ENCODE results near the gene KATNIP.

DNA sequence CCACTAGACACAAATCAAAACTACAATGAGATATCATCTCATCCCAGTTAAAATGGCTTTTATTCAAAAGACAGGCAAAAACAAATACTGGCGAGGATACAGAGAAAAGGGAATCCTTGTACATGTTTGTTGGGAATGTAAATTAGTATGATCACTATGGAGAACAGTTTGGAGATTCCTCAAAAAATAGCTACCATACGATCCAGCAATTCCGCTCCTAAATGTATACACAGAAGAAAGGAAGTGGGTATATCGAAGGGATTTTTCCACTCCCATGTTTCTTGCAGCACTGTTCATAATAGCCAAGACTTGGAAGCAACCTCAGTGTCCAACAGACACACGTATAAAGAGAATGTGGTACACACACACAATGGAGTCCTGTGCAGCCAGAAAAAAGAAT lies 35.3 kb downstream of the KATNIP start:
- TF ChIP-seq, protein P1, sequence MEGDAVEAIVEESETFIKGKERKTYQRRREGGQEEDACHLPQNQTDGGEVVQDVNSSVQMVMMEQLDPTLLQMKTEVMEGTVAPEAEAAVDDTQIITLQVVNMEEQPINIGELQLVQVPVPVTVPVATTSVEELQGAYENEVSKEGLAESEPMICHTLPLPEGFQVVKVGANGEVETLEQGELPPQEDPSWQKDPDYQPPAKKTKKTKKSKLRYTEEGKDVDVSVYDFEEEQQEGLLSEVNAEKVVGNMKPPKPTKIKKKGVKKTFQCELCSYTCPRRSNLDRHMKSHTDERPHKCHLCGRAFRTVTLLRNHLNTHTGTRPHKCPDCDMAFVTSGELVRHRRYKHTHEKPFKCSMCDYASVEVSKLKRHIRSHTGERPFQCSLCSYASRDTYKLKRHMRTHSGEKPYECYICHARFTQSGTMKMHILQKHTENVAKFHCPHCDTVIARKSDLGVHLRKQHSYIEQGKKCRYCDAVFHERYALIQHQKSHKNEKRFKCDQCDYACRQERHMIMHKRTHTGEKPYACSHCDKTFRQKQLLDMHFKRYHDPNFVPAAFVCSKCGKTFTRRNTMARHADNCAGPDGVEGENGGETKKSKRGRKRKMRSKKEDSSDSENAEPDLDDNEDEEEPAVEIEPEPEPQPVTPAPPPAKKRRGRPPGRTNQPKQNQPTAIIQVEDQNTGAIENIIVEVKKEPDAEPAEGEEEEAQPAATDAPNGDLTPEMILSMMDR (IDR thresholded peaks at IDR 0.05), result no peak
- no peak for TF ChIP-seq POLR2A (IDR thresholded peaks at IDR 0.05)

Measured in thyroid gland (tissue), 4 donors.